HUDEP-2 (cell line): ENCODE measurements around the gene RO60.
A peak's percentile ranks its signal among the peaks of the same experiment; 100 is the strongest.

Experiments
- DNase-seq, 76 experiments: peaks; one replicate each; lab custom pipeline; 2025; ENCODE audit not compliant: unreplicated experiment in 76 of 76; lab: John Stamatoyannopoulos, UW

RO60 gene

DNA sequence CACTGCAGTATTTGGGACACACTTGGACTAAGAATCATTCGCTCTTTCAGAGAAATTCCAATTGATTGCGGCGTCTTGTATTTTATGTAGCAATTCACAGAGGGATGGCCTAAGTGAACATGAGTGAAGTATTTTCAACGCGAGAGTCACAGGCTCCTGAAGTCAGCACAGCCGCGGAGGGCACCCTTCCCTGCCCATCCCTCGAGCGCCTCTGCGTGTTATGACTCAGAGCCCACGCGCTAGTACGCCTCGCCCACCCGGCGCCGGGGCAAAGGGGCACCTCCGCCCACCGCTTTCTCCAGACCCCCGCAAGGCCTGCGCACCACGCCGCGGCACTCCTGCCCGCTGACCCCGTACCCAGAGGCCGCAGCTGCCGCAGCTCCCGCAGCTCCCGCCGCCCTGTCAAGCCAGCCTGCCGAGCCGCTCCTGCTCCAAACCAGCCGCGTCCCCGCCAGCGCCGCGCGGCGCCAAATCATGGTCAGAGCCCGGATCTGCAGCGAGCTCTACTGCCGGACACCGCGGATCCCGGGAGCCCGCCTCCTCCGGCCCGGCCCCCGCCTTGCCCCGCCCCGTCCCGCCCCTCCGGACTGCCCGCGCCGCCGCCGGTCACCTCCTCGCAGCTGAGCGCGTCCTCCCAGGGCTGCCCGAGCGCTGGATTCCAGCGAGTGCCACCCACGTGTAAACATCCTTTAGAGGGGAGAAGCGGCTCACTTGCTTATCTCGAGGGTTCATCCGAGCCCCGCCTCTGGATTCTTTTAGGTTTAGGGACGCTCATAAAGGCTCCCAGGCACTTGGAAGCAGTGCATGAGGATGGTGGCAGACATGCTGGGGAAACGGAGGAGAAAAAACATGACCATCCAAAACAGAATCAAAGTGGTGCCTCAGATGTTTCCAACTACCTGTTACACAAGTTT lies 45.8 kb downstream of the RO60 start, which contains the start of gene GLRX2:
GLRX2 (minus strand) TSS at position 508 of the 914 bp plus-strand sequence; CDS start at position 476, 32 bp downstream.
- DNase-seq: peak in 74 of 76 experiments; percentile 31 to 89 (median 77)

DNA sequence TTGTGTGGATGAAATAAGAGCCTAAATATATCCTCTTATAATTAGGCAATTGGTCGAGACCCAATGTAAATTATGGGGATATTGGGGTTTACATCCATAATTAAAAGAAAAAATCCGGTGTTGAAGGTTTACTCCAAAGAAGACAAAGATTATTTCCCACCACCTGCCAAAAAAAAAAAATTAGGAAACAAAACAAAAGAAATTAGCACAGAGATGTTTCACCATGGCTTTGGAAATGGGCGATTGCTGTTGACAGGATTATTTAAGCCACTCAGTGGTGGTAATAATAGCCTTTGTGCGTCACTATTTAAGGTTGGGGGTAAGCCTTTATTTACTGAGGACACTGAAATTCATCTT lies 46.4 kb downstream of the RO60 start:
- DNase-seq: no peak

DNA sequence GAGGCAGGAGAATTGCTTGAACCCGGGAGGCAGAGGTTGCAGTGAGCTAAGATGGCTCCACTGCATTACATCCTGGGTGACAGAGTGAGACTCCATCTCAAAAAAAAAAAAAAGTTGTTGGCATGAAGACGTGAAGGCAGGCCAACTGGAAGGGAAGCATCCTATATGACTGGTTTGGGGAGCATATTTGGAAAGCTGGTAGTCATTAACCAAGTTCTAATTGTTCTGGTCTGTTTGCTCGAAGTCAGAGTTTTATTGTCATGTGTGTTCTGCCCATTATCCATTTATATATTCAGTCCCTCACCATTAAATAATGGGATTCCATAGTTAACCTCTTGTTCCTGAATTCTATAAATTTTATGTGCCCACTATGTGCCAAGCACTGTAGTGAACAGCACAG lies 49.1 kb downstream of the RO60 start:
- DNase-seq: no peak
